GM19372 (cell line): ENCODE data around the gene WWTR1.

Experiments
- ATAC-seq: cut with Tn5 transposase; IDR thresholded peaks from one replicate; pipeline ENCODE4 v1.9.1; 2021; ENCODE audit warnings: mild to moderate bottlenecking, low read depth, moderate library complexity; ENCODE audit not compliant: unreplicated experiment

The WWTR1 gene

DNA sequence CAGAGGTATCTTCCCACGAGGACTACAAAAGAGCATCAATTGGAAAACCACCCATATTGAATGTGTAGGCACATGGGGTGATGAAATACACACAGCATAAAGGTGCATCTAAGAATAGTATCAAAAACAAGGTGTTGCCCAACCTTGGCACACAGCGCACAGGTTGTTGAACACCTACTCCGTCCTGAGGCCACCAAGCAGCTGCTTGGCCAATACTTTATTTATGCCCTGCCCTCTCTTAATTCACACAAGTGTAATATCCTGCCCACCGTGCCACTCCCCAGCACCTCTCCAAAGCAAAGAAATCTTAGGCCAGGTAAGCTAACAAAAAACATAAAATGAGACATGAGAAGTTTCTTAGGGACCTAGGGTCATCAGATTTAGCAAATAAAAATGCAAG, 31.2 kb downstream of the WWTR1 start:
- ATAC-seq, result no peak

GRCh38 chr3:149625795-149626194, 32.0 kb downstream of the WWTR1 start:
- no peak for ATAC-seq

DNA sequence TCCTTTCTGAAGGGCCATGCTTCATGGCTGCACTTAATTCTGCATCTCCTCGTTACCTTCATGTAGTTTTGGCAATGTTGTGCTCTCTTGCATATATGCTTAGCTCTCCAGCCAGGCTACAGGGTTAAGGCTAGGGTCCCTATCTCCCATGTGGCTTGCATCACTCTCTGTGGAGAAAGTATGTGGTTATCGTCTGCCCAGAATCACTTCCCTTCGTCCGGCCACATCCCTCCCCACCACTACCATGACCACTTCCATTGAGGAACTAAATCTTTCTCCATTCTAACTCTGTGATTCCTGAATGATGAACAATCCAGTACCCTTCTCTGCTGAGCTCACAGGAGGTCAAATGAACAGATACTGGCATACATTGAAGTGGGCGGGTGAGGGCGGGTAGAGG, 34.0 kb downstream of the WWTR1 start:
- ATAC-seq, result no peak

- no peak for ATAC-seq
Observed at GRCh38 chr3:149621218-149622005, 36.4 kb downstream of the WWTR1 start.

- ATAC-seq, result no peak
Observed at GRCh38 chr3:149620291-149621020, 37.4 kb downstream of the WWTR1 start.

GRCh38 chr3:149619136-149619535, 38.7 kb downstream of the WWTR1 start:
- no peak for ATAC-seq

GRCh38 chr3:149618151-149619123, 39.4 kb downstream of the WWTR1 start:
- ATAC-seq, result no peak

DNA sequence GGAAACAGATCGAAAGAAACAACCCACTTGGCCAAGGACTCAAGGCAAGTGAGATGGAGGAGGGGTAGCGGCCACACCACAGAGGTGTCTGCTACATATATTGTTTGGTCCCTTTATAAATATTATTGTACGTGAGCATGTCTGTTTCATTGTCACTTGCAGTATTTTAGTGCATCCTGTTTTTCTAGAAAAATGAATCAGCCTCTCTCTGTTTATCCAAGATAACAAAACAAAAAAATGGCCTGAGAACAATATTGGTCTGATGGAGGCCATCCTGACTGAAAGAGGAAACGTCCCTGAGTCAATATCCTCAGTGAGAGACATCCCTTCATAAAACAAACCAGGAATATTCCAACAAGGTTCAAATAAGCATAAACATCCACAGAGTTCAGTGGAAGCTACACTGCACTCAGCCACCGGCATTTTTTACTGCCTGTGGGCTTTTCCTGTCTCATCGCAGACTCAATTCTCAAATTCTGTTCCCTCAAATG, 42.0 kb downstream of the WWTR1 start:
- no peak for ATAC-seq

- ATAC-seq, result no peak
Observed at GRCh38 chr3:149613988-149614387, 43.8 kb downstream of the WWTR1 start.

DNA sequence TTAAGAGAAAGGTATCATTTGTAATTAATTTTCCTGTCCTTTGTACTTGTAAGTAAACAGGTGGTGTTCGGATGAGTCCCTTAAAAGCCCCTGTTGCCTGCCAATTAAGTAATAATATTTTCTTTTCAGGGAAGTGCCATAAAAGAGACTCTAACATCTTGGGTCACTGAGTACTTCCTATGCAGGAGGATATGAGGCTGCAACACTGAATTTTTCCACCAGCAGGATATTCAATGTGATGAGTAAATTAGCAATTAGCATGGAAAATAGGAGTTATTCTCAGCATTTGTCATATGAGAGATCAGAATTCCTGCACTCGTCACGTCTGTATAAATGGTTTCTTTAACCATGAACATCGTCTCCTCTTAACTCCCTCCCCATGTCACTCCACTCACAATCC, 45.4 kb downstream of the WWTR1 start:
- ATAC-seq, result no peak

DNA sequence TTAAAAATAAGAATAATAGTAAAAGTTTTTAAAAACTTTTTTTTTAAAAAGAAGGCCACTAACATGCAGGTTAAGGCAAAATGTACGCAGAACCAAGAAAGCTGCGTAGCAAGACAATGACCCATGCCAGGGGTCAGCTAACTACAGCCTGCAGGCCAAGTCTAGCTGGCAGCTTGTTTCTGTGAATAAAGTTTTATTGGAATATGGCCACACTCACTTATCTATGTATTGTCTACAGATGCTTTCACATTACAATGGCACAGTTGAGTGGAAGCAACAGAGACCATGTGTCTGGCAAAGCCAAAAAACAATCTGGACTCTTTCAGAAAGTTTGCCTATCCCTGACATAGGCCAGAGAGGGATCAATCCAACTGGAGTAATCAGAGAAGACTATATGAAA, 46.7 kb downstream of the WWTR1 start:
- ATAC-seq, result no peak

- no peak for ATAC-seq
Observed at GRCh38 chr3:149610351-149611105, 47.3 kb downstream of the WWTR1 start.

GRCh38 chr3:149609595-149609994, 48.2 kb downstream of the WWTR1 start:
- peak; percentile 87 for ATAC-seq

DNA sequence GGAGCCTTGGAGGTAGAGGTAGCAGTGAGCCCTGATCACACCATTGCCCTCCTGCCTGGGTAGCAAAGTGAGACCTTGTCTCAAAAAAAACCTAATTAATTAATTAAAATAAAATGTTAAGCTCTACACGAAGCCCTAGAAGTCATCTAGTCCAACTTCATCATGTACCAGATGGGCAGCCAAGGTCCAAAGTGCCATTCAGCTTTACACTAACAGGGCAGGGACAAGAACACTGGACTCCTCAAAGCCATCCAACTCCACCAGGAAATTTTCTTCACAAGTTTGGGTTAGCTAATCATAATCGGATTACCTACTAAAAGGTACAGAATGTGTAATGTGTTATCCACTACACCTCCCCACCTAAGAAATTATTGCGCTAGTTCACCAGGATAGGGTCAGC, 48.8 kb downstream of the WWTR1 start:
- no peak for ATAC-seq

DNA sequence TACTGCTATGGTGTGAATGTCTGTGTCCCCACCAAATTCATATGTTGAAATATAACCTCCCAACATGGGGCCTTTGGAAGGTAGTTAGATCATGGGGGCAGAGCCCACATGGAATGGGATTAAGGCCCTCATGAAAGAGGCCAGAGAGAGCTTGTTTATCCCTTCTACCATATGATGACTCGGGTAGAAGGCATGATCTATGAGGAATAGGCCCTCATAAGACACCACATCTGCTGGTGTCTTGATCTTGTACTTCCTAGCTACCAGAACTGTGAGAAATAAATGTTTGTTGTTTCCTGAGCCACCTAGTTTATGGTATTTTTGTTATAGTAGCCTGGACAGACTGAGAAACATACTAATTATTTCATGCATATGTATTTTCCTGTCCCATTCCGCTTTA, 51.9 kb downstream of the WWTR1 start:
- no peak for ATAC-seq

DNA sequence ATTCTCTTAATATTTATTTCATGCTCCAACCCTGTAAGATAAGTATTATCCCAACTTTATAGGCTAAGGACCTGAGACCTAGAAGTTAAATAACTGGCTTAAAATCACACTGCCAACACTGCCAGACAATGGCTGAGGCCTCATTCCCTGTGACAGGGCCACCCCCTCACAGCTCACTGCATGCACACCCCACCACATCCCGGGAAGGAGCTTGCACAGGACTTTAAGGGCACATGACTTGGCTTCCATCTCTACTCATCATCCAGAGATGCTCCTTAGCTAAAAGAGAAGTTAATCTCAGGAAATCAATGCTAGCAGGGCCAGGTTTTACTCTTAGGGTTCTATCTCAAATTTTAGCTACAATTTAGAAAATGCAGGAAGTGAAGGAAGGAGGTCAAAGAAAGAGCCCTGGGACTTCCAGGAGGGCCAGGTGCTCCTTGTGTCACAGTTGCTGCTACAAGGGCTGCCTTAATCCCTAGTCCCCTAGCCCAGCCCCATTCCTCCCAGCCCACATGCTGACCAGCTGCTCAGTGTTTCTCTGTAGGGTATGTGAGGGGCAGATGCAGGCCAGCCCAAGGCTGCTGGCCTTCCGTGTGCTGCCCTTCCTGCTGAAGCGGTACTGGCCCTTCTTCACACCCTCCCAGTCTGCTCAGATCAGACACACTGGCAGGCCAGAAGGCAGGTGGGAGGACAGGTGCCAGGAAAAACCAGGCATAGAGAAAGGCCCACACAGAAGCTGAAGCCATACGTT, 53.5 kb downstream of the WWTR1 start:
- no peak for ATAC-seq

DNA sequence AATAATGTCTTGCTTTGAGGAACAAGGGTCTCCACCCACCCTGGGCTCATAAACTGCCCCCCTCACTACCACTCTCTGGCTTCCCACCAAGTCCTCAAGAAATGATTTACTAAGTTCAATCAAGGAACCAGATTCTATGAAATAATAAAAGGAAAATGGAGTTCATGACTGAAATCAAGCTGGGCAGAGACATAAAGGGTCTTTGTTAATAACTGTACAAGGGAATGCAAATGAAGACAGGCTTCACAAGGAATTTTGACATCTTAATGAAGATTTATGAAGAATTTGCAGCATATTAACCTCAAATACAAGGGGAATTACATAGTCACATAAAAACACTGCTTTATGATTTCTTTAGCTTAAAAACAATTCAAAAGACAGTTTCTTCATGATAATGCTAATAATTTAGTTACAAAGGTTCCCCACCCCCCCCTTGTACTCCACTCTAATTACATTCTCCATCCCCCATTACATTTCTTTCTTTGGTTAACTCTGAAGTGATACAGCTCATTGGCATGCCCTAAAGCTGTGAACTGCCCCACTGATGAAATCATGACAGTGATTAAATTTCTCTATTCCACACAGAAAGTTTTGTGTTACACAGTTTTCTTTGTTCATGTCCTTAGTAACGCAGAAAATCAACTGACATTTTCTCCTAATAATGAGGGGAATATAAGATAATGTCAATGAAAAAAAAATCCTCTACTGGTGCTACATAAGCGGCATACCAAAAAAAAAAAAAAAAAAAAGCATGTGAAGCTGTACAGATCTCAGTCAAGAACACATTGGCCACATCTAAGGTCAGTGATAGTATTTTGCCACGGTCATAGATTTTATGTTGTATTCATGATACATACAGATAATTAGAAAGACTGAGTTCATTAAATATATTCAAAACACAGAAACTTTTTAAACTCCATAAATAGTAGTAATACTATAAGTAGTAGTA, 54.4 kb downstream of the WWTR1 start:
- no peak for ATAC-seq

DNA sequence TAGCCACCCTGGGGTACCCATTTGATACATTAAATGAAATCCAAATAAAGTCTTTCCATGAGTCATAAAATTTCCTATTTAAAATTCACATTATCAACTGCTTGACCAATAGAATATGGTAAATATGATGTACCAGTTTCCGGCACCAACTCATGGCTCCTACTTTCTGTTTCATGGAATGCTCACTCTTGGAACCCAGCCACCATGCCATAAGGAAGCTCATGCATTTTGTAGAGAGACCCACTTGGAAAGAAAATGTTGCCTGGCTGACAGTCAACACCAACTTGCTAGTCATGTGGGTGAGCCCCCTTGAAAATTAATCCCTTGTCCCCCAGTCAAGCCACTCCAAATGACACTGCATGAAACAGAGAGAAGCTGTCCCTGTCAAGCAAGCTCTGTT, 57.2 kb downstream of the WWTR1 start:
- no peak for ATAC-seq
